Measurements from ENCODE around the gene PTGFRN.

GRCh38 chr1:117037802-117038201 lies 128.1 kb downstream of the PTGFRN start:
- TF ChIP-seq CTCF (optimal IDR thresholded peaks at IDR 0.05 in 1 of 3, IDR thresholded peaks at IDR 0.05 in 1 of 3, conservative IDR thresholded peaks at IDR 0.05 in 1 of 3; ENCODE audit: extremely low read depth in 1 of 3, insufficient read depth in 2 of 3, low read length in 3 of 3) (no peak), EZH2 (IDR thresholded peaks at IDR 0.05; ENCODE audit: low read length) (no peak)

All from keratinocyte (primary cell).